HEK293 (cell line): Measurements from ENCODE around the gene TRAF3.

Experiments
- CTCF ChIA-PET: fragments of 350-600 bp; formaldehyde crosslinking; extraction: SDS; loops from one replicate; lab custom pipeline; 2021; ENCODE audit warnings: antibody characterized with exemption; lab: Yijun Ruan, JAX
- POLR2A ChIA-PET: fragments of 300-600 bp; formaldehyde crosslinking; extraction: SDS; loops from one replicate; lab custom pipeline; 2020; ENCODE audit warnings: antibody characterized with exemption, inconsistent platforms; lab: Yijun Ruan, JAX
- H3K27ac ChIP-seq: fragments of 200-500 bp; sonication (Bioruptor generic); 2 replicates; pipeline ENCODE4 v1.5.1; 2014; ENCODE audit warnings: low read depth, low read length, control low read depth, inconsistent platforms; ENCODE audit errors: extremely low read depth
- H3K36me3 ChIP-seq, 2 experiments: fragments of 200-500 bp in 1 of 2; sonication (Bioruptor generic) in 1 of 2; 1 replicate in 1 of 2; 2 replicates in 1 of 2; pipeline ENCODE4 v1.5.1; 2014 to 2017; ENCODE audit warnings: inconsistent platforms in 2 of 2, low read length in 2 of 2; ENCODE audit not compliant: control insufficient read depth in 2 of 2, insufficient read depth in 1 of 2
- H3K4me1 ChIP-seq: fragments of 200-500 bp; sonication (Bioruptor generic); 2 replicates; pipeline ENCODE4 v1.5.1; 2014; ENCODE audit warnings: mild to moderate bottlenecking, low read length, inconsistent platforms; ENCODE audit not compliant: control insufficient read depth, insufficient read depth
- H3K4me3 ChIP-seq: 2 replicates; pipeline ENCODE4 v1.5.1; 2011; ENCODE audit warnings: low read depth, mild to moderate bottlenecking, control low read depth, low read length, moderate library complexity
- H3K9me3 ChIP-seq: fragments of 200-500 bp; sonication (Bioruptor generic); 2 replicates; pipeline ENCODE4 v1.5.1; 2014; ENCODE audit warnings: low read depth, low read length, inconsistent platforms; ENCODE audit not compliant: control insufficient read depth, insufficient read depth
- FEZF1 ChIP-seq: fragments of 450-650 bp; formaldehyde crosslinking; IDR thresholded peaks from 2 replicates; pipeline ENCODE4 v1.5.1; 2016; ENCODE audit warnings: missing biosample characterization, missing genetic modification characterization
- OSR2 ChIP-seq: fragments of 450-650 bp; formaldehyde crosslinking; IDR thresholded peaks from 2 replicates; pipeline ENCODE4 v1.5.1; 2016; ENCODE audit warnings: missing biosample characterization, missing genetic modification characterization
- PRDM6 ChIP-seq: fragments of 450-650 bp; formaldehyde crosslinking; IDR thresholded peaks from 2 replicates; pipeline ENCODE4 v1.5.1; 2017; ENCODE audit warnings: missing biosample characterization, missing genetic modification characterization
- SCRT2 ChIP-seq: fragments of 450-650 bp; formaldehyde crosslinking; IDR thresholded peaks from 2 replicates; pipeline ENCODE4 v1.5.1; 2016; ENCODE audit warnings: missing biosample characterization, missing genetic modification characterization
- SP3 ChIP-seq: fragments of 450-650 bp; formaldehyde crosslinking; IDR thresholded peaks from 2 replicates; pipeline ENCODE4 v1.5.1; 2016; ENCODE audit warnings: missing biosample characterization, missing genetic modification characterization
- ZEB2 ChIP-seq: fragments of 450-650 bp; formaldehyde crosslinking; IDR thresholded peaks from 2 replicates; pipeline ENCODE4 v1.5.1; 2016; ENCODE audit warnings: missing biosample characterization, missing genetic modification characterization
- ZNF274 ChIP-seq, 2 experiments: fragments of 200-500 bp in 1 of 2; fragments of 450-650 bp in 1 of 2; sonication (Bioruptor generic) in 1 of 2; formaldehyde crosslinking in 1 of 2; IDR thresholded peaks; 2 replicates each; pipeline versions ENCODE4 v1.5.1 to v1.6.1; 2014 to 2016; ENCODE audit warnings: borderline replicate concordance in 1 of 2, inconsistent platforms in 1 of 2, low read length in 1 of 2, missing biosample characterization in 1 of 2, missing genetic modification characterization in 1 of 2
- ZNF366 ChIP-seq: fragments of 450-650 bp; formaldehyde crosslinking; conservative IDR thresholded peaks from 2 replicates; pipeline ENCODE4 v1.5.1; 2016; ENCODE audit warnings: missing biosample characterization, missing genetic modification characterization
- ZNF398 ChIP-seq: fragments of 450-650 bp; formaldehyde crosslinking; IDR thresholded peaks from 2 replicates; pipeline ENCODE4 v1.5.1; 2017; ENCODE audit warnings: missing biosample characterization, missing genetic modification characterization
- ZNF423 ChIP-seq: fragments of 450-650 bp; formaldehyde crosslinking; IDR thresholded peaks from 2 replicates; pipeline ENCODE4 v1.5.1; 2016; ENCODE audit warnings: missing biosample characterization, missing genetic modification characterization
- ZNF529 ChIP-seq: fragments of 450-650 bp; formaldehyde crosslinking; IDR thresholded peaks from 2 replicates; pipeline ENCODE4 v1.5.1; 2017; ENCODE audit warnings: missing genetic modification characterization, missing biosample characterization; ENCODE audit not compliant: insufficient replicate concordance
- ZNF629 ChIP-seq: fragments of 450-650 bp; formaldehyde crosslinking; IDR thresholded peaks from 2 replicates; pipeline ENCODE4 v1.5.1; 2017; ENCODE audit warnings: missing biosample characterization, missing genetic modification characterization
- ZNF692 ChIP-seq: fragments of 450-650 bp; formaldehyde crosslinking; IDR thresholded peaks from 2 replicates; pipeline ENCODE4 v1.5.1; 2016; ENCODE audit warnings: missing biosample characterization, missing genetic modification characterization
- TF ChIP-seq, protein P1 (sequence below): fragments of 450-650 bp; formaldehyde crosslinking; IDR thresholded peaks from 2 replicates; pipeline ENCODE4 v1.5.1; 2016; ENCODE audit warnings: missing biosample characterization, missing genetic modification characterization, low read depth
- TF ChIP-seq, protein P2 (sequence below): fragments of 450-650 bp; formaldehyde crosslinking; IDR thresholded peaks from 2 replicates; pipeline ENCODE4 v1.5.1; 2016; ENCODE audit warnings: missing biosample characterization, missing genetic modification characterization, borderline replicate concordance
- TF ChIP-seq, protein P3 (sequence below): fragments of 450-650 bp; formaldehyde crosslinking; IDR thresholded peaks from 2 replicates; pipeline ENCODE4 v1.5.1; 2016; ENCODE audit warnings: missing biosample characterization, missing genetic modification characterization

The TRAF3 gene

DNA sequence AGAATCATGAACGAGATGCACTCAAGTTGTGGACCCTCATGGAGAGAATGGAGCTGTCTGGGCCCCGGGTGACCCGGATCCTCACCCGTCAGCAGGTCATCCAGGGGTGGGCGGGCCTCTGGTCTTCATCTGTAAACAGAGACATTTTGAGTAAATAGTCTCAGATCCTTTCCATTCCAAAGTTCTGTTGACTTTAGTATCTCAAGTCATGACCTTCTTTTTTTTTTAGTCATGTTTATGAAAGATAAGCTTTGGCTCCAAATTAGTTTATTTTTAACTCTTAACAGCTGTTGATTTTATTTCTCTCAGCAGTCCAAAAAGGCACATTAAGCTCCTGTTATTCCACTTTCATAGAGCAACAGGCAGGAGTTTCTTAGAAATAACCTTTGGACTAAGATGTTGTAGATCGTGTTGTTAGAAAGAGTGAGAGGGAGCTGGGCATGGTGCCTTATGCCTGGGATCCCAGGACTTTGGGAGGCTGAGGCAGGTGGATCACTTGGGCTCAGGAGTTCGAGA, 96.4 kb downstream of the TRAF3 start:
- POLR2A ChIA-PET = no interaction called here
- CTCF ChIA-PET = no interaction called here
- TF ChIP-seq, protein P1, sequence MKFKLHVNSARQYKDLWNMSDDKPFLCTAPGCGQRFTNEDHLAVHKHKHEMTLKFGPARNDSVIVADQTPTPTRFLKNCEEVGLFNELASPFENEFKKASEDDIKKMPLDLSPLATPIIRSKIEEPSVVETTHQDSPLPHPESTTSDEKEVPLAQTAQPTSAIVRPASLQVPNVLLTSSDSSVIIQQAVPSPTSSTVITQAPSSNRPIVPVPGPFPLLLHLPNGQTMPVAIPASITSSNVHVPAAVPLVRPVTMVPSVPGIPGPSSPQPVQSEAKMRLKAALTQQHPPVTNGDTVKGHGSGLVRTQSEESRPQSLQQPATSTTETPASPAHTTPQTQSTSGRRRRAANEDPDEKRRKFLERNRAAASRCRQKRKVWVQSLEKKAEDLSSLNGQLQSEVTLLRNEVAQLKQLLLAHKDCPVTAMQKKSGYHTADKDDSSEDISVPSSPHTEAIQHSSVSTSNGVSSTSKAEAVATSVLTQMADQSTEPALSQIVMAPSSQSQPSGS (tag by site-specific recombination) = no peak
- TF ChIP-seq SCRT2 (tag by site-specific recombination) = 0 out of 2 replicates have a peak, but pooled peaks have one; percentile 23
- TF ChIP-seq, all 188 proteins: peak for 1
- Histone ChIP-seq H3K9me3 (no peaks in the 10 kb centered on the region), H3K27ac (no peak overlapping the region), H3K4me3 (no peak overlapping the region), H3K36me3 (peaks cover 12 to 75% of the 10 kb centered on the region in 2 experiments; a peak in 2 of 3 replicates), H3K4me1 (no peaks in the 10 kb centered on the region)

DNA sequence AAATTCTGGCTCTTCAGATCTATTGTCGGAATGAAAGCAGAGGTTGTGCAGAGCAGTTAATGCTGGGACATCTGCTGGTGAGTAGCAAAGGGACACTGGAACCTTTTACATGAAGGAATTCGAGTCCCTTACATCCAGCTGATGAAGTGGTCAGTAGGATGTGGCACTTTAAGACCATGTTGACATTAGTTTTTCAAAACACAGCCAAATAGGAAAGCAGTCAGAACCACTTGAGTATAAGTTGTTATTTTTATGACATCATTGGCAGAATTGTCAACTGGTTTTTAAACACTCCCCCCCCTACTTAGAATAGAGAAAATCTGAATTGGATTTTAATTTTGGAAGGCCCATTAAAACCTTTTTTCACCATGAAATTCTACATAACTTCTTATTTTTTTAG, 98.4 kb downstream of the TRAF3 start:
- Histone ChIP-seq H3K4me3 (no peak overlapping the region), H3K27ac (no peak overlapping the region), H3K9me3 (no peaks in the 10 kb centered on the region), H3K4me1 (no peaks in the 10 kb centered on the region)
- CTCF ChIA-PET = interaction anchor here (0.5 kb wide), 1 partner anchor 16 kb away, joined by 8 read pairs; no protein-coding TSS in a partner anchor
- no peak for TF ChIP-seq ZNF529 (tag by site-specific recombination)
- peak; percentile 30; the same call in 1 of the 2 replicates for TF ChIP-seq SCRT2 (tag by site-specific recombination)
- TF ChIP-seq, protein P2, sequence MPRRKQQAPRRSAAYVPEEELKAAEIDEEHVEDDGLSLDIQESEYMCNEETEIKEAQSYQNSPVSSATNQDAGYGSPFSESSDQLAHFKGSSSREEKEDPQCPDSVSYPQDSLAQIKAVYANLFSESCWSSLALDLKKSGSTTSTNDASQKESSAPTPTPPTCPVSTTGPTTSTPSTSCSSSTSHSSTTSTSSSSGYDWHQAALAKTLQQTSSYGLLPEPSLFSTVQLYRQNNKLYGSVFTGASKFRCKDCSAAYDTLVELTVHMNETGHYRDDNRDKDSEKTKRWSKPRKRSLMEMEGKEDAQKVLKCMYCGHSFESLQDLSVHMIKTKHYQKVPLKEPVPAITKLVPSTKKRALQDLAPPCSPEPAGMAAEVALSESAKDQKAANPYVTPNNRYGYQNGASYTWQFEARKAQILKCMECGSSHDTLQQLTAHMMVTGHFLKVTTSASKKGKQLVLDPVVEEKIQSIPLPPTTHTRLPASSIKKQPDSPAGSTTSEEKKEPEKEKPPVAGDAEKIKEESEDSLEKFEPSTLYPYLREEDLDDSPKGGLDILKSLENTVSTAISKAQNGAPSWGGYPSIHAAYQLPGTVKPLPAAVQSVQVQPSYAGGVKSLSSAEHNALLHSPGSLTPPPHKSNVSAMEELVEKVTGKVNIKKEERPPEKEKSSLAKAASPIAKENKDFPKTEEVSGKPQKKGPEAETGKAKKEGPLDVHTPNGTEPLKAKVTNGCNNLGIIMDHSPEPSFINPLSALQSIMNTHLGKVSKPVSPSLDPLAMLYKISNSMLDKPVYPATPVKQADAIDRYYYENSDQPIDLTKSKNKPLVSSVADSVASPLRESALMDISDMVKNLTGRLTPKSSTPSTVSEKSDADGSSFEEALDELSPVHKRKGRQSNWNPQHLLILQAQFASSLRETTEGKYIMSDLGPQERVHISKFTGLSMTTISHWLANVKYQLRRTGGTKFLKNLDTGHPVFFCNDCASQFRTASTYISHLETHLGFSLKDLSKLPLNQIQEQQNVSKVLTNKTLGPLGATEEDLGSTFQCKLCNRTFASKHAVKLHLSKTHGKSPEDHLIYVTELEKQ = 0 out of 2 replicates have a peak, but pooled peaks have one; percentile 16
- TF ChIP-seq PRDM6 = peak; percentile 72
- TF ChIP-seq ZNF366 (tag by site-specific recombination) = peak; percentile 45; the same call in 1 of the 2 replicates
- TF ChIP-seq ZNF398 = peak; percentile 68
- no peak for TF ChIP-seq ZNF274 (IDR thresholded peaks at IDR 0.05; ENCODE audit: low read length)
- no peak for TF ChIP-seq ZNF274 (tag by site-specific recombination; IDR thresholded peaks at IDR 0.05; ENCODE audit: borderline replicate concordance)
- TF ChIP-seq, protein P3, sequence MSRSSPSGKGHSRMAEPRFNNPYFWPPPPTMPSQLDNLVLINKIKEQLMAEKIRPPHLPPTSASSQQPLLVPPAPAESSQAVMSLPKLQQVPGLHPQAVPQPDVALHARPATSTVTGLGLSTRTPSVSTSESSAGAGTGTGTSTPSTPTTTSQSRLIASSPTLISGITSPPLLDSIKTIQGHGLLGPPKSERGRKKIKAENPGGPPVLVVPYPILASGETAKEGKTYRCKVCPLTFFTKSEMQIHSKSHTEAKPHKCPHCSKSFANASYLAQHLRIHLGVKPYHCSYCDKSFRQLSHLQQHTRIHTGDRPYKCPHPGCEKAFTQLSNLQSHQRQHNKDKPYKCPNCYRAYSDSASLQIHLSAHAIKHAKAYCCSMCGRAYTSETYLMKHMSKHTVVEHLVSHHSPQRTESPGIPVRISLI (tag by site-specific recombination) = 0 out of 2 replicates have a peak, but pooled peaks have one; percentile 15
- TF ChIP-seq FEZF1 (tag by site-specific recombination) = peak; percentile 37
- TF ChIP-seq ZNF423 = no peak
- TF ChIP-seq ZNF692 (tag by site-specific recombination) = peak; percentile 48; the same call in 1 of the 2 replicates
- TF ChIP-seq, protein P1 (tag by site-specific recombination) = peak; percentile 82
- TF ChIP-seq ZEB2 = peak; percentile 68
- TF ChIP-seq ZNF629 = peak; percentile 83
- no peak for TF ChIP-seq SP3 (tag by site-specific recombination)
- TF ChIP-seq OSR2 (tag by site-specific recombination) = 0 out of 2 replicates have a peak, but pooled peaks have one; percentile 40
- TF ChIP-seq, all 188 proteins: peak for 12
- POLR2A ChIA-PET = no interaction called here
- peaks cover 16 to 63% of the 10 kb centered on the region in 2 experiments; a peak in 2 of 3 replicates for H3K36me3 ChIP-seq
